ENCODE measurements around the gene QARS1. TPM values are rescaled to one million over a fixed set of nuclear protein-coding genes. Genes with fewer than 3 reads are reported as not detected.

The QARS1 gene
- total RNA-seq, 2 donors from 2014 or later, result 371 to 374 TPM

DNA sequence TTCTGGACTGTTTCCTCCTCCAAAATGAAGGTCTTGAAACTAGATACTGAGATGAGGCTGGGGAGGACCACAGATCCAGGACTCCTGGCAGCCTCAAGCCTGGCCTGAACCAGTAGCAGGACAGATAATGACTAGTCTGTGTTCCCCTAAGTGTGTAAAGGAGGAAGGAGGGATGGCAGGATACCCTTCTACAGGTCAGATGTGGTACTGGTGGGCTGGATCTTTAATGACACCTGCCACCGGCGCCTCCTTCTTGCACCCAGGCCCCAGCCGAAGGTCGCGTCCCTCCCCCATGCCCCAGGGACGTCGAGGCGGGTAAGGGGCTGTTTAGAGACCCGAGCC lies 15.5 kb upstream of the QARS1 start:
- TF ChIP-seq, protein P1, sequence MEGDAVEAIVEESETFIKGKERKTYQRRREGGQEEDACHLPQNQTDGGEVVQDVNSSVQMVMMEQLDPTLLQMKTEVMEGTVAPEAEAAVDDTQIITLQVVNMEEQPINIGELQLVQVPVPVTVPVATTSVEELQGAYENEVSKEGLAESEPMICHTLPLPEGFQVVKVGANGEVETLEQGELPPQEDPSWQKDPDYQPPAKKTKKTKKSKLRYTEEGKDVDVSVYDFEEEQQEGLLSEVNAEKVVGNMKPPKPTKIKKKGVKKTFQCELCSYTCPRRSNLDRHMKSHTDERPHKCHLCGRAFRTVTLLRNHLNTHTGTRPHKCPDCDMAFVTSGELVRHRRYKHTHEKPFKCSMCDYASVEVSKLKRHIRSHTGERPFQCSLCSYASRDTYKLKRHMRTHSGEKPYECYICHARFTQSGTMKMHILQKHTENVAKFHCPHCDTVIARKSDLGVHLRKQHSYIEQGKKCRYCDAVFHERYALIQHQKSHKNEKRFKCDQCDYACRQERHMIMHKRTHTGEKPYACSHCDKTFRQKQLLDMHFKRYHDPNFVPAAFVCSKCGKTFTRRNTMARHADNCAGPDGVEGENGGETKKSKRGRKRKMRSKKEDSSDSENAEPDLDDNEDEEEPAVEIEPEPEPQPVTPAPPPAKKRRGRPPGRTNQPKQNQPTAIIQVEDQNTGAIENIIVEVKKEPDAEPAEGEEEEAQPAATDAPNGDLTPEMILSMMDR (IDR thresholded peaks at IDR 0.05), result no peak
- Histone ChIP-seq H3K9ac (ENCODE audit: low read depth in 2 of 2, low read length in 2 of 2) (peak overlapping the region; percentile 99 to 100), H3K4me1 (peaks cover 10% of the 10 kb centered on the region), H3K4me3 (peak overlapping the region; percentile 83), H3K36me3 (peaks cover 28% of the 10 kb centered on the region), H3K9me3 (no peaks in the 10 kb centered on the region), H3K27me3 (no peaks in the 10 kb centered on the region), H3K27ac (peak overlapping the region; percentile 94)
- no peak for DNase-seq
- intact Hi-C loops (cut with DNase I), result no loop called here

DNA sequence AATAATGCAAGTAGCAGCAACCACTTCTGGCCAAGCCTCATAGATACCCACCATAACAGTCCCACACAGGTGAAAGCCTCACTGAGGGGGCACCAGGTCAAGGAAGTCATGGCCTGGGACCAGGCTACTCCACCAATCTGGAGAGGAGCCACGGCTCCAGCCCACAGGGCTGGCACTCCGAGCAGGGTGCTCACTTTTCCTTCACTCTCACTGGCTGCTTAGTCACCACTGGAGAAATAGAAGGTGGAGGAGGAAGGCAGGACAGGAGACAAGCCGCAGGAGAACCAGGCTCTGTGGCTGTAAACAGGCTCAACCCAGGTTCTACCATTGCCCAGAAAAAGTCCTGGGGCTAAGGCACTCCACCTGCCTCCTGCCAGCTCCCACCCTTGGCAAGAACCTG lies 14.9 kb upstream of the QARS1 start:
- Histone ChIP-seq H3K27ac (no peak overlapping the region), H3K36me3 (peaks cover 34% of the 10 kb centered on the region), H3K9ac (ENCODE audit: low read depth in 2 of 2, low read length in 2 of 2) (peak overlapping the region; percentile 99 to 100), H3K27me3 (no peaks in the 10 kb centered on the region), H3K4me1 (peaks cover 10% of the 10 kb centered on the region), H3K9me3 (no peaks in the 10 kb centered on the region), H3K4me3 (peak overlapping the region; percentile 83)
- intact Hi-C loops (cut with DNase I), result no loop called here
- TF ChIP-seq, protein P1 (IDR thresholded peaks at IDR 0.05), result no peak
- DNase-seq, result no peak

DNA sequence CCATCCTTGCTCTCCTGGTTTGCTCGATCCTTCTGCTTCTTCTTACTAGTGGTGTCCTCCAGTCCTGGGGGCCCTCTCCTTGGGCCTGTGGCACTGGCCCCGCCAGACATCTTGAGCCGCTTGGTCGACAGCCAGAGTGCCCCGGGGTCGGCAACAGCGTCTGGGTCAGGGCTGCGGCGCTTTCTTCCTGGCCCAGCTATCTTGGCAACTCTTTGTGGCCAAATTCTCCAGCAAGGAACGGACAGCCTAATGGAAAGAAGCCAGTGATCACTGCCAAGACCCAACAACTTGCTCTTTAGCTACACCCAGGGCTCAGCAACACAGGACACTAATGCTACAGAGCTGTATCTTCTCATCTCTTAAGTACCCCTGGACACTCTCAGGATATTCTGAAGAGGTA lies 14.5 kb upstream of the QARS1 start:
- Histone ChIP-seq H3K27ac (no peak overlapping the region), H3K4me3 (no peak overlapping the region), H3K4me1 (peaks cover 10% of the 10 kb centered on the region), H3K9me3 (no peaks in the 10 kb centered on the region), H3K36me3 (peaks cover 38% of the 10 kb centered on the region), H3K27me3 (no peaks in the 10 kb centered on the region), H3K9ac (ENCODE audit: low read depth in 2 of 2, low read length in 2 of 2) (peak overlapping the region; percentile 99 to 100)
- intact Hi-C loops (cut with DNase I), result no loop called here
- TF ChIP-seq, protein P1 (IDR thresholded peaks at IDR 0.05), result no peak
- no peak for DNase-seq

DNA sequence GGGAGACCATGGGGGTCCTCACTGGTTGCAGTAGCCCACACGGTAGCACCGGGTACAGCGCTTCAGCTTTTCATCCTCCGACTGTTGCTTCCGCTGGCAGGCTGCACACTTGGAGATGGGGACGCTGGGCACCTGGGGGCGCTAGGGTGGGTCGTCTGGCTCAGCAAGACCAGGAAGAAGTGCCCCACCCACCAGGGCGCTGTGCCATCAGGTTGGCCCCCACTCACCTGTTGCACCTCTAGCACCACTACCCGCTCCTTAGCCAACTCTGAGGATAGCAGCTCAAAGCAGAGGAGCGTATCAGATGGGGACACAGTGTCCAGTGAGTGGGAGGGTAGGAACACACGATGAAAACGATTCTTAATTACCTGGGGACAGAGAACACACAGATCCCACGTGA lies 7.7 kb upstream of the QARS1 start:
- H3K4me3 ChIP-seq, result no peak overlapping the region
- no peaks in the 10 kb centered on the region for H3K4me1 ChIP-seq
- intact Hi-C loops (cut with DNase I), result no loop called here
- no peak overlapping the region for H3K9ac ChIP-seq (ENCODE audit: low read depth in 2 of 2, low read length in 2 of 2)
- no peaks in the 10 kb centered on the region for H3K27me3 ChIP-seq
- DNase-seq, result no peak
- peaks cover 64% of the 10 kb centered on the region for H3K36me3 ChIP-seq
- TF ChIP-seq, protein P1 (IDR thresholded peaks at IDR 0.05), result no peak
- no peak overlapping the region for H3K27ac ChIP-seq
- H3K9me3 ChIP-seq, result no peaks in the 10 kb centered on the region

DNA sequence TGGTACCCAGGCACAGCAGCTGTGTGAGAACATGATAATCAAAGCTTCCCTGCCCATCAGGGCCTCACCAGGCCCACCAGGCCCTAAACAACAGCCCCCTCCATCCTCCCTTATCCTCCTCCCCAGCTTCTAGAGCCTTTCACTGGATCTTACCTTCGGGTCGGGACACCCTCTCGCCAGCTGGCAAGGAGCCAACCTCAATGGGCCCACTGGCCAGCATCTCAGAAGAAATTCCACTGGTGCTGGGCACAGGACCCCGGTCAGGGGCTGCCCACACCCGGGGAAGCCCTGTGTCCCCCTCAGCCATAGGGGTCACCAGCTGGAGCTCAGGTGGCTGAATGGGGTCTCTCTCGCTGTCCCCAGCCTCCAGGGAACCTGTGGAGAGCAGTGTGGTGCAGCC lies 6.8 kb upstream of the QARS1 start:
- intact Hi-C loops (cut with DNase I), result no loop called here
- no peak for DNase-seq
- H3K27me3 ChIP-seq, result no peaks in the 10 kb centered on the region
- no peak overlapping the region for H3K4me3 ChIP-seq
- no peak overlapping the region for H3K27ac ChIP-seq
- TF ChIP-seq, protein P1 (IDR thresholded peaks at IDR 0.05), result no peak
- H3K9me3 ChIP-seq, result no peaks in the 10 kb centered on the region
- no peak overlapping the region for H3K9ac ChIP-seq (ENCODE audit: low read depth in 2 of 2, low read length in 2 of 2)
- H3K4me1 ChIP-seq, result no peaks in the 10 kb centered on the region
- H3K36me3 ChIP-seq, result peaks cover 55% of the 10 kb centered on the region

DNA sequence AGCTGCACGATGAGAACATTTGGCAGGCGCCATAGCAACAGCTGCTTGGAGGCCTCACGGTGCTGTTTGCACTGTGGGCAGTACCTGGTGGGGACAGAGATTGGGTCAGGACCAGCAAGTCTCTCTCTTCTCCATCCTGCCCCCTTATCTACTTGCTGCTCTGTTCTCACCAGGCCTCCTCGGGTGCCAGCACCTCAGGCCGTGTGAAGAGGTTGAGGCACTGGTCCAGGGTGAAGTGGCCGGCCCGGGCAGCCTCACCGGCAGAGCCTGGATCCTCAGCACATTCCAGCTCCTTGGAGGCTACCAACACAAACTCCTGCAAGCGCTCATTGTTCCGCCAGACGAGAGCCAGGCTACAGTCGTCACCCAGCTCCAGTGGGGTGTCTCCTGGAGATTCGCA lies 6.2 kb upstream of the QARS1 start:
- no peaks in the 10 kb centered on the region for H3K9me3 ChIP-seq
- H3K4me3 ChIP-seq, result no peak overlapping the region
- no peaks in the 10 kb centered on the region for H3K27me3 ChIP-seq
- intact Hi-C loops (cut with DNase I), result no loop called here
- no peak overlapping the region for H3K9ac ChIP-seq (ENCODE audit: low read depth in 2 of 2, low read length in 2 of 2)
- TF ChIP-seq, protein P1 (IDR thresholded peaks at IDR 0.05), result no peak
- no peak overlapping the region for H3K27ac ChIP-seq
- H3K4me1 ChIP-seq, result no peaks in the 10 kb centered on the region
- H3K36me3 ChIP-seq, result peaks cover 50% of the 10 kb centered on the region
- no peak for DNase-seq
